ENCODE measurements around the gene AKAP12.

AKAP12 gene

DNA sequence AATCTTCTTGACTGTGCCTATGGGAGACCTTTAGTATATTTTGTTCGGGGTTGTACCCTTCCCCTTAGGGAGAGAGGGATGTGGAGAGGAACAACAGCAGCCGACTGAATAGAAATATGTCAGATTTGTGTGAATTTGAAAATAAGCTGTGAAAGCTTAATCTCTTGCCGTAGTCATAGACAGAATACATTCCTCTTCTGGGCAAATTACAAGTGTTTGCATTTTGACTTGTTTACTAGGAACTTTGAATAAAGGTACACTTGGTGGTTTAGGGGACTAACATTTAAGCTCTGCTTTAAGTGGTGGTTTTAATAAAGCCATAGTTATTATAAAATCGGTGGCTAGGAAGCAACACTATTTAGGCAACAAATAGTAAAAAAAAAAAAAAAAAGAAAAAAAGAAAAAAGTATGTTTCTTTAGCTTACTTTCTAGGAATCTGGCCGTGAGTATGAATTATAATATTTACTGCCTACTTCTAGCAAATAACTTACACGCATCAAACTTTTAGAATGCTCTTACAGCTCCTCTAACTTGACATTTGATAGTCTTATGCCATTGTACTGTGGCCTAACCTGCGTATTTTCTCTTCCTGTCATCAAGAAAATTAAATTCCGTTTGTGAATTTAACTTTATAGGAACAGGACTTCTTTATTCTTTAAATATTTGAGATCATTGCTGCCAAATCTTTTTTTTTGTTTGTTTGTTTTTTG lies 86.5 kb downstream of the AKAP12 start:
- peak overlapping the region; percentile 51 for H3K4me2 ChIP-seq
- no peaks in the 10 kb centered on the region for H3K79me2 ChIP-seq (ENCODE audit: insufficient read depth, low read depth)
- H3K27me3 ChIP-seq (ENCODE audit: insufficient read depth, low read depth) = peaks cover 6% of the 10 kb centered on the region; the same call in 1 of the 2 replicates
- H3K4me1 ChIP-seq (ENCODE audit: low read depth, poor library complexity, severe bottlenecking) = peaks cover 23% of the 10 kb centered on the region
- H4K20me1 ChIP-seq (ENCODE audit: insufficient read depth) = no peaks in the 10 kb centered on the region
- peak overlapping the region; percentile 88; the same call in 1 of the 2 replicates for H2AFZ ChIP-seq (ENCODE audit: low read depth)
- no peak overlapping the region for H3K4me3 ChIP-seq (IDR thresholded peaks at IDR 0.05; ENCODE audit: insufficient read depth, low read depth, low read length)
- H3K36me3 ChIP-seq (ENCODE audit: insufficient read depth) = no peaks in the 10 kb centered on the region
- H3K9ac ChIP-seq = no peak overlapping the region
- no peak overlapping the region for H3K27ac ChIP-seq
- no peak for TF ChIP-seq CTCF (conservative IDR thresholded peaks at IDR 0.05; ENCODE audit: low read depth, low read length)

DNA sequence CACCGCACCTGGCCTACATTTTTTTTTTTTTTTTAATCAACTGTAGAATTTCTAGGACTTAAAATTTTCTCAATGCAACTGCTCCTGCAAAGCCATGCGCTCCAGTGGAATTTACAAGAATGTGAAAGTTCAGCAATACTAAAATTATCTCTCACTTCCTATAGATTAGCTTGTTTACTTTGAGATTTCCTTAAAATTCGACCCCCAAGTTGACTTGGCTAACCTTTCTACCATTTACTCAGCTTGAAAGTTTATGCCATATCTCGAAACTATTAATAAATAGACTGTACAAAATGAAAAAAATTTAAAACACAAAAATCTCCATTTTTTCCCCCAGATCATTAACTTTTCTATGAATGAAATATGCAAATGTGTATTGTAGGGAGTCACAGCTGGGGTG lies 87.3 kb downstream of the AKAP12 start:
- Histone ChIP-seq H2AFZ (ENCODE audit: low read depth) (no peak overlapping the region), H3K36me3 (ENCODE audit: insufficient read depth) (no peaks in the 10 kb centered on the region), H3K79me2 (ENCODE audit: insufficient read depth, low read depth) (no peaks in the 10 kb centered on the region), H3K4me2 (no peak overlapping the region), H4K20me1 (ENCODE audit: insufficient read depth) (no peaks in the 10 kb centered on the region), H3K4me1 (ENCODE audit: low read depth, poor library complexity, severe bottlenecking) (peaks cover 23% of the 10 kb centered on the region), H3K9ac (no peak overlapping the region), H3K27me3 (ENCODE audit: insufficient read depth, low read depth) (peaks cover 6% of the 10 kb centered on the region; the same call in 1 of the 2 replicates), H3K27ac (no peak overlapping the region), H3K4me3 (IDR thresholded peaks at IDR 0.05; ENCODE audit: insufficient read depth, low read depth, low read length) (no peak overlapping the region)
- no peak for TF ChIP-seq CTCF (conservative IDR thresholded peaks at IDR 0.05; ENCODE audit: low read depth, low read length)

GRCh38 chr6:151330130-151330696 lies 90.4 kb downstream of the AKAP12 start:
- Histone ChIP-seq H3K9ac (no peak overlapping the region), H3K79me2 (ENCODE audit: insufficient read depth, low read depth) (no peaks in the 10 kb centered on the region), H4K20me1 (ENCODE audit: insufficient read depth) (no peaks in the 10 kb centered on the region), H3K4me3 (IDR thresholded peaks at IDR 0.05; ENCODE audit: insufficient read depth, low read depth, low read length) (no peak overlapping the region), H3K4me1 (ENCODE audit: low read depth, poor library complexity, severe bottlenecking) (peaks cover 15% of the 10 kb centered on the region), H3K27ac (no peak overlapping the region), H3K4me2 (no peak overlapping the region), H3K36me3 (ENCODE audit: insufficient read depth) (no peaks in the 10 kb centered on the region), H3K27me3 (ENCODE audit: insufficient read depth, low read depth) (peaks cover 2% of the 10 kb centered on the region; the same call in 1 of the 2 replicates), H2AFZ (ENCODE audit: low read depth) (no peak overlapping the region)
- TF ChIP-seq CTCF (conservative IDR thresholded peaks at IDR 0.05; ENCODE audit: low read depth, low read length) = no peak

DNA sequence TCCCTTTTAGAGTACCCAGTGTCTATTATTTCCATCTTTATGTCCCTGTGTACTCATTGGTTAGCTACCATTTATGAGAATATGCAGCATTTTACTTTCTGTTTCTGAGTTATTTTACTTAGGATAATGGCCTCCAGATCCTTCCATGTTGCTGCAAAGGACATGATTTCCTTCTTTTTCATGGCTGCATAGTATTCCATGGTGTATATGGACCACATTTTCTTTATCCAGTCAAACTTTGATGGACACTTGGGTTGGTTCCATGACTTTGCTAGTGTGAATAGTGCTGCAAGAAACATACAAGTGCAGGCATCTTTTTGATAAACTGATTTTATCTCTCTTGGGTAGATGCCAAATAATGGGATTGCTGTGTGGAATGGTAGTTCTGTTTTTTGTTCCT lies 96.2 kb downstream of the AKAP12 start:
- H3K27ac ChIP-seq = no peak overlapping the region
- H3K4me1 ChIP-seq (ENCODE audit: low read depth, poor library complexity, severe bottlenecking) = no peaks in the 10 kb centered on the region
- H3K27me3 ChIP-seq (ENCODE audit: insufficient read depth, low read depth) = no peaks in the 10 kb centered on the region
- no peak overlapping the region for H3K4me2 ChIP-seq
- no peak for TF ChIP-seq CTCF (conservative IDR thresholded peaks at IDR 0.05; ENCODE audit: low read depth, low read length)
- no peaks in the 10 kb centered on the region for H3K79me2 ChIP-seq (ENCODE audit: insufficient read depth, low read depth)
- H3K4me3 ChIP-seq (IDR thresholded peaks at IDR 0.05; ENCODE audit: insufficient read depth, low read depth, low read length) = no peak overlapping the region
- H3K9ac ChIP-seq = no peak overlapping the region
- H3K36me3 ChIP-seq (ENCODE audit: insufficient read depth) = no peaks in the 10 kb centered on the region
- H4K20me1 ChIP-seq (ENCODE audit: insufficient read depth) = no peaks in the 10 kb centered on the region
- H2AFZ ChIP-seq (ENCODE audit: low read depth) = no peak overlapping the region
